B cell (primary cell): Measurements from ENCODE around the gene TTC24. TPM values are rescaled to one million over a fixed set of nuclear protein-coding genes. Genes with fewer than 3 reads are reported as not detected.

Source experiments
- ATAC-seq: fragments of 200-7000 bp; cut with Tn5 transposase; one replicate; pipeline ENCODE4 v1.10.0; 2021; ENCODE audit warnings: low read depth, mild to moderate bottlenecking, moderate number of reproducible peaks, moderate library complexity
- CTCF ChIA-PET: fragments of 350-600 bp; sonication (Branson Sonifier 250); formaldehyde crosslinking; loops from one replicate; lab custom pipeline; 2021; ENCODE audit warnings: antibody characterized with exemption, inconsistent platforms; lab: Charles Lee
- POLR2A ChIA-PET: fragments of 350-600 bp; sonication (Branson Sonifier 250); formaldehyde crosslinking; loops from one replicate; lab custom pipeline; 2021; ENCODE audit warnings: antibody characterized with exemption; lab: Charles Lee
- DNase-seq: peaks from one replicate; pipeline ENCODE4 v3.0.0; 2013
- H2AFZ ChIP-seq: 2 replicates; pipeline ENCODE4 v1.6.1; 2012; ENCODE audit warnings: mild to moderate bottlenecking, low read depth, low read length; ENCODE audit not compliant: insufficient read depth, poor library complexity, severe bottlenecking
- H3K27ac ChIP-seq, 2 donors: 1 replicate in 1 of 2; 2 replicates in 1 of 2; pipeline ENCODE4 v1.5.1; 2012 to 2013; ENCODE audit warnings: low read length in 2 of 2, mild to moderate bottlenecking in 2 of 2, moderate library complexity in 1 of 2
- H3K27me3 ChIP-seq, 4 experiments: fragments of 200-600 bp in 1 of 4; sonication (generic) in 1 of 4; replicated peaks in 1 of 4; 1 replicate in 2 of 4; 2 replicates in 2 of 4; pipeline versions ENCODE4 v1.6.1 to v1.7.0; 2013 to 2016; ENCODE audit warnings: low read length in 3 of 4, mild to moderate bottlenecking in 2 of 4, mixed read lengths in 1 of 4, moderate library complexity in 1 of 4; ENCODE audit not compliant: insufficient read depth in 4 of 4, control insufficient read depth in 3 of 4; ENCODE audit errors: control extremely low read depth in 1 of 4
- H3K36me3 ChIP-seq, 2 experiments: replicated peaks in 1 of 2; 1 replicate in 1 of 2; 2 replicates in 1 of 2; pipeline versions ENCODE4 v1.6.1 to v1.7.1; 2013; ENCODE audit warnings: low read length in 1 of 2; ENCODE audit not compliant: insufficient read depth in 2 of 2, control insufficient read depth in 1 of 2; ENCODE audit errors: control extremely low read depth in 1 of 2, extremely low read depth in 1 of 2
- H3K4me1 ChIP-seq, 2 donors: fragments of 200-600 bp in 1 of 2; sonication (generic) in 1 of 2; 1 replicate in 1 of 2; 2 replicates in 1 of 2; pipeline versions ENCODE4 v1.5.1 to v1.6.1; 2013 to 2017; ENCODE audit warnings: low read length in 2 of 2; ENCODE audit not compliant: control insufficient read depth in 2 of 2, insufficient read depth in 2 of 2
- H3K4me2 ChIP-seq: replicated peaks from 2 replicates; pipeline ENCODE3; 2012; ENCODE audit warnings: mild to moderate bottlenecking, low read depth, low read length; ENCODE audit not compliant: poor library complexity, severe bottlenecking
- H3K4me3 ChIP-seq, 5 experiments: fragments of 200-600 bp in 1 of 5; sonication (generic) in 1 of 5; 1 replicate in 3 of 5; 2 replicates in 2 of 5; pipeline versions ENCODE4 v1.5.1 to v1.7.0; 2011 to 2016; ENCODE audit warnings: low read length in 4 of 5, mild to moderate bottlenecking in 4 of 5, low read depth in 2 of 5, control low read depth in 1 of 5, moderate library complexity in 1 of 5; ENCODE audit not compliant: insufficient read depth in 1 of 5; ENCODE audit errors: control extremely low read depth in 1 of 5, extremely low read depth in 1 of 5
- H3K79me2 ChIP-seq: fragments of 200-600 bp; sonication (generic); one replicate; pipeline ENCODE4 v1.6.0; 2016; ENCODE audit warnings: low read length; ENCODE audit not compliant: control insufficient read depth, insufficient read depth
- H3K9ac ChIP-seq: fragments of 200-600 bp; sonication (generic); 2 replicates; pipeline ENCODE4 v1.6.1; 2017; ENCODE audit warnings: mild to moderate bottlenecking, low read length, moderate library complexity
- H3K9me3 ChIP-seq, 3 donors: one replicate each; pipeline versions ENCODE4 v1.6.1 to v1.7.1; 2013; ENCODE audit warnings: low read length in 2 of 3; ENCODE audit not compliant: control insufficient read depth in 2 of 3, insufficient read depth in 1 of 3; ENCODE audit errors: control extremely low read depth in 1 of 3
- H4K20me1 ChIP-seq: 2 replicates; pipeline ENCODE4 v1.6.0; 2012; ENCODE audit warnings: mild to moderate bottlenecking, low read length; ENCODE audit not compliant: insufficient read depth, control insufficient read depth, poor library complexity, severe bottlenecking
- H3K27ac Mint-ChIP-seq: one replicate; pipeline ENCODE4 v1.8.0; 2021; ENCODE audit warnings: mixed read lengths
- H3K27me3 Mint-ChIP-seq: one replicate; pipeline ENCODE4 v1.8.0; 2021; ENCODE audit warnings: mixed read lengths
- H3K4me1 Mint-ChIP-seq: one replicate; pipeline ENCODE4 v1.8.0; 2021; ENCODE audit warnings: mixed read lengths
- H3K4me3 Mint-ChIP-seq: one replicate; pipeline ENCODE4 v1.8.0; 2021; ENCODE audit warnings: mixed read lengths
- H3K9me3 Mint-ChIP-seq: one replicate; pipeline ENCODE4 v1.8.0; 2022; ENCODE audit warnings: mixed read lengths; ENCODE audit not compliant: insufficient read depth
- CTCF ChIP-seq: fragments of 200-600 bp; IDR thresholded peaks from one replicate; pipeline ENCODE4 v1.8.0; 2022; ENCODE audit warnings: antibody characterized with exemption, mild to moderate bottlenecking
- EZH2 ChIP-seq: IDR thresholded peaks from 2 replicates; pipeline ENCODE4 v1.6.1; 2012; ENCODE audit warnings: borderline replicate concordance, low read depth, mild to moderate bottlenecking, moderate library complexity, low read length; ENCODE audit not compliant: insufficient read depth, poor library complexity, severe bottlenecking
- WGBS: methylation state at CpG from one replicate; pipeline ENCODE4 v1.1.5; 2013; ENCODE audit warnings: missing lambda C conversion rate; ENCODE audit not compliant: insufficient coverage; 5-methylcytosine and 5-hydroxymethylcytosine counted together
- intact Hi-C: fragments of 100-400 bp; cut with micrococcal nuclease; formaldehyde crosslinking; loops from one replicate; pipeline ENCODE4 v1.10.0; 2022
- polyA plus RNA-seq: library from polyadenylated mRNA; depleted of rRNA; stranded (reverse); fragments of >200 nt; gene quantifications from 2 replicates; pipeline ENCODE4 v1.2.3, GENCODE V29; 2012
- total RNA-seq, 2 donors: library from RNA; stranded (reverse); fragments of 120-200 nt in 1 of 2; gene quantifications; 1 replicate in 1 of 2; 2 replicates in 1 of 2; pipeline versions ENCODE4 v1.2.3 to v1.2.4, GENCODE V29; 2013 to 2022

Gene TTC24
- total and polyA plus RNA-seq, 2 donors (not counting 1 experiment from before 2014, with no cell fraction given) = 24.3 to 29.8 TPM

DNA sequence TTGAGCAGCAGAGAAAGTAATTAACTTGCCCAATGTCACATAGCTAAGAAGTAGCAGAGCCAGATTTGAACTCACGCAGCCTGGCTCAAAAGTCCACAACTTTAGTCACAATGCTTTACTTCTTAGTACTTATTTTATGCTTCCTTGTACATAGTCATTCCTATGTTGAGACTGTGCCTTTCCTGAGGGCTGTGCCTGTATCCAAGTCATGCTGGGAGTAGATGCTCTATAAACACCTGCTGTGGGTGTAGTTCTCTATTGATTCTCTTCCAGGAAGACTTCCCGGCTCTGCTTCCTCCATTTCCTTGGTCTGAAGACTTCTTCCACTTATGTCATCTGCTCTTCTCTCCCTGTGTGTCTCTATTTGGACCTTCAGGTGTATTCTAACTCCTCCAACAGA, 23.8 kb upstream of the TTC24 start:
- Histone ChIP-seq H3K4me2 (no peak overlapping the region), H2AFZ (no peak overlapping the region), H3K4me3 (no peak overlapping the region), H3K79me2 (no peaks in the 10 kb centered on the region), H3K27ac (no peak overlapping the region), H3K4me1 (peaks cover 42 to 46% of the 10 kb centered on the region in 2 donors), H4K20me1 (no peaks in the 10 kb centered on the region), H3K9me3 (peaks cover 0 to 2% (median 0%) of the 10 kb centered on the region in 3 donors), H3K36me3 (no peaks in the 10 kb centered on the region), H3K9ac (no peak overlapping the region), H3K27me3 (no peaks in the 10 kb centered on the region)
- Mint-ChIP-seq H3K4me1 (peaks cover 44% of the 10 kb centered on the region), H3K4me3 (no peak overlapping the region), H3K27ac (no peak overlapping the region), H3K27me3 (no peaks in the 10 kb centered on the region), H3K9me3 (no peaks in the 10 kb centered on the region)
- POLR2A ChIA-PET = no interaction called here
- intact Hi-C loops = no loop called here
- no peak for TF ChIP-seq CTCF
- TF ChIP-seq EZH2 = no peak
- WGBS = 43% methylated on average over 1 of the region's 2 CpGs
- ATAC-seq (no peak), DNase-seq (no peak)
- CTCF ChIA-PET = interaction anchor here (0.7 to 1.5 kb wide), 5 partner anchors 12 to 170 kb away, joined by 3 to 6 read pairs (median 3); no protein-coding TSS in a partner anchor

- H3K4me2 ChIP-seq = no peak overlapping the region
- H3K27ac Mint-ChIP-seq = no peak overlapping the region
- H3K36me3 ChIP-seq = no peaks in the 10 kb centered on the region
- H3K79me2 ChIP-seq = no peaks in the 10 kb centered on the region
- no peak for TF ChIP-seq CTCF
- TF ChIP-seq EZH2 = no peak
- H3K4me1 ChIP-seq = peaks cover 36 to 39% of the 10 kb centered on the region in 2 donors
- 73% methylated on average over 4 of the region's 9 CpGs for WGBS
- POLR2A ChIA-PET = interaction anchor here (0.7 kb wide), 1 partner anchor 51 kb away, joined by 3 read pairs; no protein-coding TSS in a partner anchor
- intact Hi-C loops = no loop called here
- H3K4me1 Mint-ChIP-seq = peaks cover 37% of the 10 kb centered on the region
- no peak overlapping the region for H3K27ac ChIP-seq
- no peaks in the 10 kb centered on the region for H3K27me3 Mint-ChIP-seq
- CTCF ChIA-PET = no interaction called here
- H3K4me3 Mint-ChIP-seq = no peak overlapping the region
- DNase-seq (no peak), ATAC-seq (no peak)
- no peaks in the 10 kb centered on the region for H3K9me3 Mint-ChIP-seq
- no peak overlapping the region for H3K4me3 ChIP-seq
- no peaks in the 10 kb centered on the region for H3K27me3 ChIP-seq
- no peak overlapping the region for H2AFZ ChIP-seq
- no peak overlapping the region for H3K9ac ChIP-seq
- H4K20me1 ChIP-seq = no peaks in the 10 kb centered on the region
- peaks cover 0 to 2% (median 0%) of the 10 kb centered on the region in 3 donors for H3K9me3 ChIP-seq
Observed at GRCh38 chr1:156556354-156556753, 23.2 kb upstream of the TTC24 start.
